ENCODE results near the gene PCSK7.
"Not testable (repeated sequence)": the region's sequence is repeated elsewhere in the genome, so short reads cannot be mapped to it uniquely, and the experiment has no call there.

Gene PCSK7

DNA sequence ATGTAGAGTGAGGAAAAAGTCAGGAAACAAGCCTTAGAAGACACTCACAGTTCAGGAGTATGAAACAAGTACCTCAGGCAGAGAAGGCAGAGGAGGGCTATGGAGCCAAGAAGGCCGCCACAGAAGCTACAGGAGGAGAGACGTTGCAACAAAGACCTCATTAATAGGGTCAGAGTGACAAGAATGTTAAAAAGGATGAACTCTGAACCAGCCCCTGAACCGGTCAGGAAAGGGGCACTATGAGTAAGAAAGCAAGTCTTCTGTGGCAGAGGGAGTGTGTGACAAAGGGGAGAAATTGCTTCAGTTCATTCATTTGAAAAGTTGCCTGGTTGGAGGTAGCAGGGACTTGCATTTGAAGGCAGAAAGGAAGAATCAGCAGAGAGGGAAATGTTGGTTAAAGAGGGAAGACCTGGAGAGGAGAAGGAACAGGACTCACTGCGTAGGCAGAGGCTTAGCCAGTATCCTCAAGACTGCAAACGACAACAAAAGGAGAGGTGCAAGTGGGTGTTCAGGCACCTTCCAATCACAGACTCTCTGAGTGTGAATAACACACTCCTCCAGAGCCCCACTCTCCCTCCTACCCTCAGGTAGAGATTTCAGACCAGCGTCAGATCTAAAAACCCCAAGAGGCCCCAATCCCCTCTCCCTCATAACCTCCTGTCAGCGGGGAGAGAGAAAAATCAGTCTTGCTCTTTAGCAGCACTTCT is 17.3 kb downstream of the PCSK7 start:
- no peak for DNase-seq

- DNase-seq: no peak
Measured at GRCh38 chr11:117212697-117213355, 19.0 kb downstream of the PCSK7 start.

GRCh38 chr11:117210620-117211019 is 21.3 kb downstream of the PCSK7 start:
- DNase-seq: no peak

- not testable (repeated sequence) for DNase-seq
Measured at GRCh38 chr11:117209351-117210125, 22.3 kb downstream of the PCSK7 start.

GRCh38 chr11:117208710-117209109 is 23.2 kb downstream of the PCSK7 start:
- peak; percentile 40 for DNase-seq

DNA sequence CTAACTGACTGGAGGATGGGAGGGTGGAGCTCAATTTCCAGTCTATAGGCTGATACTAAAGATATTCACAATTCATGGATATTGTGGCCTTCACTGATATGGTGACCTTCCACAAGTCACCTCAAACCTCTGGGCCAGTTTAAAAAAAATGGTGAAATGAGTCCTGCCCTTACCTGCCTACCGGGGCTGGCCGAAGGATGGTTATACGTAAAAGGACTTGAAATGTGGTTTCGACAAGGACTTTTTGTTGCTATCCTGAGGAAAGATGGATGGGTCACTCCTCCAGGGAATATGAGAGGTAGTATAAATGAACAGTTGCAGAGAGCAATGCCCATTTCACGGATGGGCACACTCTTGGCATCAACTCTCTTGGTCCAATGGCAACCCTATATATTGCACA is 24.4 kb downstream of the PCSK7 start:
- DNase-seq: not testable (repeated sequence)

DNA sequence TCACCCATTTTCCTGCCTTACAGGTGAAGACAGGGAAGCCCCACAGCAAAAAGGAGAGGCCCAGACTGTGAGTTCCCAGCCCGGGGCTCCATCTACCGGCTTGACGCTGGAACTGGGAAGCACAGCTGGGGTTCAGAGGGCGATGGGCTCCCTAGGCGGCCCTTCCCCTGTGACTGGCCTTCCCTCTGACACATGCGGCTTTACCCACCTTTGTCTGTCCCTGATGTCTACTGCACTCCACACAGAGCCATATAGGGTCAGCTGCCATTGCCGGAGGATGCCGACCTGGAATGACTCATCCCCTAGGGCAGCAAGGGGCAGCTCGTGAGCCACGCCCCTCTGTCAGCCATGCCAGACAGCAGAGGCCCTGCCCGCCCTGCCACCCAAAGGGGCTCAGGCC is 25.0 kb downstream of the PCSK7 start:
- not testable (repeated sequence) for DNase-seq

DNA sequence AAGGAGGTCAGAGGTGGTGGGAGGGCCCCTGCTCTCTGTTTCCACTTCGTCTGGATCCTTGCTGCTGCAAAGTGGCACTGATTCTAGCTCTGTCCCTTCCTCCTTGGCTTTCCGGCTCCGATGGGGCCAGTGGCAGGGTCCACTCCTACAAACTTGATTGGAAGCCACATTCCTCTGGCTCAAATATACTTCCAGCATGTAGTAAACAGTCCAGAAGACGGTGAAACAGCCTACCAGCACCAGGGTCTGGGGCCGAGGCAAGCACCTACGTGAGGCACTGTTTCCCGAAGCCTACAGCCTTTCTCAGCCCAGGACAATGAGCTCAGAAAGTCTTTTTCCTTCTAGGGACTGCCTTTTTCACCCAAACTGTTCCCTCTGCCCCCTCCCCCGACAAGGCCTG is 25.8 kb downstream of the PCSK7 start:
- DNase-seq: not testable (repeated sequence)

GRCh38 chr11:117205211-117205818 is 26.6 kb downstream of the PCSK7 start:
- no peak for DNase-seq

DNA sequence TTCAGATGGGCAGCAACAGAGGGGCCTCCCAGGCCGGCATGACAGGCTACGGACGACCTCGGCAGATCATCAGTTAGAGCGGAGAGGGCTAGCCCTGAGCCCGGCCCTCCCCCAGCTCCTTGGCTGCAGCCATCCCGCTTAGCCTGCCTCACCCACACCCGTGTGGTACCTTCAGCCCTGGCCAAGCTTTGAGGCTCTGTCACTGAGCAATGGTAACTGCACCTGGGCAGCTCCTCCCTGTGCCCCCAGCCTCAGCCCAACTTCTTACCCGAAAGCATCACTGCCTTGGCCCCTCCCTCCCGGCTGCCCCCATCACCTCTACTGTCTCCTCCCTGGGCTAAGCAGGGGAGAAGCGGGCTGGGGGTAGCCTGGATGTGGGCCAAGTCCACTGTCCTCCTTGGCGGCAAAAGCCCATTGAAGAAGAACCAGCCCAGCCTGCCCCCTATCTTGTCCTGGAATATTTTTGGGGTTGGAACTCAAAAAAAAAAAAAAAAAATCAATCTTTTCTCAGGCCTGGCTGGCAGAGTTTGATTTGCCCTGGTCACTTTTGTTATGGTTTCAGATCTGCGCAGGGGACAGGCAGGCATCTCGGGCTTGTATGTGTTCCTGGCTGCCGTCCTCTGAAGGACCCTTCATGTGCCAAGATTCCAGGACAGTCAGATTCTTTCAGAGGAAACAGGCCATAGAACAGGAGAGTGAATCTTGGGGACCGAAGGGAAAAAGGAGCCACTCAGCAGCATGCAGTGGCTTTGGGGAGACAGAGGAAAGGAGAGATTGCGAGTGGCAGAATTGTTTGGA is 27.4 kb downstream of the PCSK7 start:
- DNase-seq: no peak

DNA sequence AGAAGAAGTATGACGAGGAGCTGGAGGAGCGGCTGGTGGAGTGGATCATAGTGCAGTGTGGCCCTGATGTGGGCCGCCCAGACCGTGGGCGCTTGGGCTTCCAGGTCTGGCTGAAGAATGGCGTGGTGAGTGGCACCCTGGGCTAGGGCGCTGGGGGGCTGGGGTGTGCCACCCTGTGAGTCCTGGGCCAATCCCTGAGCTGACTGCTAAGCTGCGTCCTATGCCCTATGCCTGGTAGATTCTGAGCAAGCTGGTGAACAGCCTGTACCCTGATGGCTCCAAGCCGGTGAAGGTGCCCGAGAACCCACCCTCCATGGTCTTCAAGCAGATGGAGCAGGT is 28.8 kb downstream of the PCSK7 start:
- DNase-seq: no peak

DNA sequence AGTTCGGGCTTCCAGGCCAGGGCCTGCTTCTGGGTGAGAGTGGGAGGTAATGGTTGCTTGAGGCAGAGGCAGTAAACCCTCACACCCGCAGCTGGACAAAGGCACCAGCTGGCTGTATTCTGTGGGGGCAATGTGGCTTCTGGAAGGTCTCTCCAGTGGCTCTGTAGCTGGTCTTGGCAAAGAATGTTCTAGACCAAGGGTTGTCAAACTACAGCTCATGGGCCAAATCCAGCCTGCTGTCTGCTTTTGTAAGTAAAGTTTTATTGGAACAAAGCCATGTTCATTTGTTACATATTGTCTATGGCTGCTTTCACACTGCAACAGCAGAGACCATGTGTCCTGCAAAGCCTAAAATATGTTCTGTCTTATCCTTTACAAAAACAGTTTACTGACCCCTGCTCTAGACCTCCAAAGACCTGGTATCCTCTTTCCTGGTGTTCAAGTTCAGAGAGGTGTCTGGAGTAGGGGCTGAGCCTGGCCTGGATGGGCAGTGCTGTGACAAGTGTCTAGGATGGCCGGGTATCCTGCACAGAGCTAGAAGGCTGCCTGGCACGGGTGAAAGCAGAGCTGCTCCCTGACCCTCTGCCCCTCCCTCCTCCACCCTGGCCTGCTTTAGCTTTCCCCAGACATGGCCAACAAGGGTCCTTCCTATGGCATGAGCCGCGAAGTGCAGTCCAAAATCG is 29.3 kb downstream of the PCSK7 start:
- DNase-seq: no peak

DNA sequence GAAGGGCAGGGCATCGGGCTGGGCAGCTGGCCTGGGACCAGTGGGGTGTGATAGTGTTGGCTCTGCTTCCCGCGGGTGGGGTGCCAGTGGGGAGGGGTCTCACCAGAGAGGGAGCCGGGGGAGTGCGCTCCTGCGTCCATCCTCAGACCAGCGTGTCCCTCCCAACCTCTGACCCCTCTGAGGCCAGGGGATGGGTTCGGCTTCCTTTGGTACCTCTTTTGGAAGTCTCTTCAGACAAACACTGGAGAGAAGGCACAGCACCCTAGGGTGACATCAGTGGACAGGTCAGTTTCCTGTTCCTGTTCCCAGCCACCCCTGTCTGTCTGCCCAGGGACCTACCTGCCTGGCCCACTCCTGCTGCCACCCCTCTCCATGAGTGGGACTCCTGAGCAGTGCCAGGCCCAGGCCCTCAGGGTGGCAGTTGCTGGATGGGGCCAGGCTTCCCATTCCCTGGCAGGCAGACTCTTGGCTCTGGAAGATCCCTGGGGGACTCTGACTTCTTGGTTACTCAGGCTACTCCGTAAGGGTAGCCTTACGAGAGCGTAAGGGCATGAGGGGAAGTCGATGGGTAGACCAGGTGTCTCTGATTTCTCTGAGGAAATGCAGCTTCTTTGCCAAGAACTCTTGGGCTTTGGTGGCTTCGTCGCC is 30.1 kb downstream of the PCSK7 start:
- DNase-seq: no peak

DNA sequence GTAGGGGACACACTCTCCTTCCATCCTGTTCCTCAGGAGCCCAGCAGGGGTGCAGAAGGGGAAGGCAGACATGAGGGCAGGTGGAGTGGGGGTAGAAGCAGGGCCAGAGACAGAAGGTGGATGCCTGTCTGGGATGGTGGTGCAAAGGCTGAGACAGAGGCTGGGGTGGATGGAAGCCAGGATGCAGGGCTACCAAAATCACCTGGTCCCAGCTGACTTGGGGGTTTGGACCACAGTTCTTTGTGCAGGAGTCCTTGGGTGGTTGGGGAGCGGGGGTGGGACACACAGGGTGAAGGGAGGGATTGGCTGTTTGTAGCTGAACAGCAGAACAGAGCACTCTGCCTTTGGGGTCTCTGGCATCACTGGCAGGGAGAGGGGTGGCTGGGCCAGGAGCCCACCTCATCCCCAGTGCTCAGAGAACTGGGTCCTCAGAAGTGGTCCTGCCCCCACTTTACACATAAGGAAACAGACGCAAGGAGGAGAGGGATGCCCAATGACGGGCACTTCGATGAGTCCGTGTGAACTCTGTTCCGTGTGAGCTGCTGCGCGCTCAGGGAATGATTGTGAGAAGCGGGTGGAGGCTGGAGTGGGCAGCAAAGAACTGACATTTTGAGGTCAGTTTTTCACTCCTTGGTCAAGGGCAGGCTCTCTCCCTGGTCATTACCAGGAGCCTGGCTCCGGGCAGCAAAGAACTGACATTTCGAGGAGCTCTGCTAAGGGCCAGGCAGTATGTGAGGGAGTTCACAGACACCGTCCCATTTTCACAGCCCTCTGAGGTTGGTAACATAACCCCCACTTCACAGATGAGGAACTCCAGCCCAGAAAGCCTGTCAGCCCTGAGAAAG is 30.8 kb downstream of the PCSK7 start:
- DNase-seq: no peak

GRCh38 chr11:117199916-117200812 is 31.7 kb downstream of the PCSK7 start:
- no peak for DNase-seq

GRCh38 chr11:117199053-117199915 is 32.6 kb downstream of the PCSK7 start, which contains the start of gene TAGLN:
TSS of gene TAGLN (plus strand) at chr11:117199370. CDS start at chr11:117203014, 3,644 bp downstream.
- no peak for DNase-seq

DNA sequence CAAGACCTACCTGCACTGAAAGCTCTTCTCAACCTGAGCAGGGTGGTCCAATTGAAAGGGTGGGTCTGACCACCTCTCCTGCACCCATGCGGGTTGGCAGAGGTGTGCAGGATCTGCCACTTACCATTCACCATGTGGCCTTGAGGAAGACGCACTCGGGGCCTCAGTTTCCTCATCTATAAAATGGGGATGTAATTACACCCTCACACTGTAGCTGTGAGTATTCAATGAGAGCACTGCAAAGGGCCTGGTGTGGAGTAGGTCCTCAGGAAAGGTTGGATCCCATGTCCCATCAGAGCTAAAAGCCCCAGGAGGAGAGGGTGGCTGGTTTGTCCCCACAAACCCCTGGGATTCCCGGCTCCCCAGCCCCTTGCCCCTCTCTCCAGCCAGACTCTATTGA is 33.3 kb downstream of the PCSK7 start:
- DNase-seq: no peak

Data from activated CD4-positive, alpha-beta T cell treated with anti-CD3 and anti-CD28 coated beads for 48 hours (primary cell).